OCI-M1 (cell line): ENCODE measurements around the gene TTC7B.
A peak's percentile ranks its signal among the peaks of the same experiment; 100 is the strongest.

Experiments
- DNase-seq: peaks from one replicate; lab custom pipeline; 2025; lab: John Stamatoyannopoulos, UW

TTC7B gene

GRCh38 chr14:90645842-90646443 lies 170.3 kb downstream of the TTC7B start:
- DNase-seq: no peak

- no peak for DNase-seq
Observed at GRCh38 chr14:90644882-90645281, 171.3 kb downstream of the TTC7B start.

- no peak for DNase-seq
Observed at GRCh38 chr14:90643982-90644670, 172.1 kb downstream of the TTC7B start.

- DNase-seq: no peak
Observed at GRCh38 chr14:90642244-90642717, 173.9 kb downstream of the TTC7B start.

- DNase-seq: no peak
Observed at GRCh38 chr14:90641615-90642243, 174.5 kb downstream of the TTC7B start.

- DNase-seq: no peak
Observed at GRCh38 chr14:90641168-90641567, 175.1 kb downstream of the TTC7B start.

- no peak for DNase-seq
Observed at GRCh38 chr14:90639641-90640040, 176.6 kb downstream of the TTC7B start.

- peak; percentile 38 for DNase-seq
Observed at GRCh38 chr14:90632871-90633270, 183.4 kb downstream of the TTC7B start.

GRCh38 chr14:90632451-90632850 lies 183.8 kb downstream of the TTC7B start:
- DNase-seq: peak; percentile 35

GRCh38 chr14:90630171-90630806 lies 185.9 kb downstream of the TTC7B start:
- DNase-seq: peak; percentile 7

GRCh38 chr14:90629471-90629870 lies 186.8 kb downstream of the TTC7B start:
- DNase-seq: no peak

- DNase-seq: no peak
Observed at GRCh38 chr14:90628825-90629224, 187.4 kb downstream of the TTC7B start.

- peak; percentile 86 for DNase-seq
Observed at GRCh38 chr14:90627478-90627877, 188.8 kb downstream of the TTC7B start.

- DNase-seq: no peak
Observed at GRCh38 chr14:90626550-90626949, 189.7 kb downstream of the TTC7B start.

- DNase-seq: no peak
Observed at GRCh38 chr14:90625445-90625844, 190.8 kb downstream of the TTC7B start.

- no peak for DNase-seq
Observed at GRCh38 chr14:90624732-90625400, 191.4 kb downstream of the TTC7B start.

- DNase-seq: no peak
Observed at GRCh38 chr14:90624227-90624626, 192.0 kb downstream of the TTC7B start.

- no peak for DNase-seq
Observed at GRCh38 chr14:90621201-90621600, 195.0 kb downstream of the TTC7B start.

GRCh38 chr14:90620568-90621077 lies 195.6 kb downstream of the TTC7B start:
- DNase-seq: no peak

GRCh38 chr14:90619911-90620310 lies 196.3 kb downstream of the TTC7B start:
- no peak for DNase-seq

GRCh38 chr14:90617961-90618360 lies 198.3 kb downstream of the TTC7B start:
- no peak for DNase-seq

GRCh38 chr14:90616881-90617280 lies 199.3 kb downstream of the TTC7B start:
- DNase-seq: no peak
